Stimulated activated CD8-positive, alpha-beta memory T cell treated with anti-CD3 and anti-CD28 coated beads, Interleukin-2, amount 100 ng/mL, for 48 hours (primary cell): ENCODE results near the gene PPP2R5C.

ENCODE experiments used
- DNase-seq, 2 donors: peaks; one replicate each; pipeline ENCODE4 v3.0.0-alpha.2; 2020; ENCODE audit warnings: low read depth in 2 of 2

Gene PPP2R5C

DNA sequence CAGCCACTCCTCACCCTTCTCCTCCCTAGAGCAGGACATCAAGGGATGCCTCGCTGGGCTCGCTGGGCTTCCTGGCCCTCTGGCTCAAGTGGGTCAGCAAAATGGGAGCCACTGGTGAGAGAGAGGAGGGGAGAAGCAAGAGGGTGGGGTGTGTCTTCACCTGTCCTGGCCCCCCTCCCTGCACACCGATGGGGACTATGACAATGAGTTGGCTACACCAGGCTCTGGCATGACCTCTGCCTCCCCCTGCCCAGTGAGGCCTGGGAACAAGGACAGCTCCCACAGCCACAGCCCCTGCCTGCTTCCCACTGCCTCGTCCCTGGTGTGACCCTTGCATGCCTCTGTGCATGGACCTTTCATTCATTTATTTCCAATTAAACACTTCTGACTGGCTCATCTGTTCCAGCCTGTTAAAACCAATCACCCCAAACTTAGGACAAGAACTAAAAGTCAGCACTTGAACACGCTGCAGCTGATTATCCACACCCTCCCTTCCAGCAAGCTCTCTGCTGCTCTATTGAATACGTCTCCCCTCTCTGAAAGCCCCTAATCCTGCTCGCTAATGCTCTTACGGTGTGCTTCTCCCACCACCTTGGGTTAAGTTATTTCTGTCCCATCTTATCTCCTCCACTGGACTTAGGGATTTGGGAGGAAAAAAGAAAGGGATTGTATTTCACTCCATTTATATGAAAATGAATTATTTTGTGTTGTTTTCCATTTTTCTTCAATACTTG is 5.8 kb upstream of the PPP2R5C start:
- no peak for DNase-seq

DNA sequence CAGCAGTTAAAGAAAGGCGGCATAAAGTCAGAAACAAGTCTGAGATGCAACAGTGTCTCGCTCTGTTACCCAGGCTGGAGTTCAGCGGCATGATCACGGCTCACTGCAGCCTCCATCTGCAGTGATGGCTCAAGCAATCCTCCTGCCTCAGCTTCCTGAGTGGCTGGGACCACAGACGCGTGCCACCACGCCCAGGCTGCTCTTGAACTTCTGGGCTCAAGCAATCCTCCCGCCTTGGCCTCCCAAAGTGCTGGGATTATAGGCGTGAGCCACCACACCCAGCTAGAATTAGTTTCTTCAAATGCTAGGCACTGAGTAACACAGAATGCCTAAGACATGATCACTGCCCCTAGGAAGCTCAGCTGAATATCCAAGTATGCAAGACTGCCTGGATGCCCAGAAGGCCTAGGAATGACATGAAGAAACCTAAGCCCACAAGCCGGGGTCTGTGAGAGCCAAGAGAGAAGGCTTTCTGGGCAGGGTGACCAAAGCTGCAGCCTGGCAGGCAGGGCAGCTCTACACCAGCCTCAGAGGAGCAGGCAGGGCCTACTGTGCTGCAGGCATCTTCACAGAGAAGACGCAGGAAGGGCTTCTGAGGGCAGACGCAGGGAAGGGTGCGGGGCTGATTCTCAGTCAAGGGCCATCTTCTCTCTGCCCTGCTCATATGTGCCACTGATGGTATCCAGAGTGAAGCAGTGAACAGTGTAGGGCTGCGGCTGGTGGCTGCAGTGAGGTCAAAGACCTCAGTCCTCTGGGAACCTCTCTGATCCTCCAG is 4.3 kb upstream of the PPP2R5C start:
- DNase-seq: no peak

DNA sequence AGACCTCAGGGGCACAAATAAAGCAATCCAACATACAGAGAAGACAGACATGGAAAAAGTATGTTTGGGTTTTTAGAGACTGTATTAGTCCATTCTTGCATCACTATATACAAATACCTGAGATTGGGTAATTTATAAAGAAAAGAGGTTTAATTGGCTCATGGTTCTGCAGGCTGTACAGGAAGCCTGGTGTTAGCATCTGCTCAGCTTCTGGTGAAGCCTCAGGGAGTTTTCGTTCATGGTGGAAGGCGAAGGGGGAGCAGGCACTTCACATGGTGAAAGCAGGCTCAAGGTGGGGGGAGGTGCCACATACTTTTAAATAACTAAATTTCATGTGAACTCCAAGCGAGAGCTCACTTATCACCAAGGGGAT is 3.7 kb upstream of the PPP2R5C start:
- DNase-seq: no peak

DNA sequence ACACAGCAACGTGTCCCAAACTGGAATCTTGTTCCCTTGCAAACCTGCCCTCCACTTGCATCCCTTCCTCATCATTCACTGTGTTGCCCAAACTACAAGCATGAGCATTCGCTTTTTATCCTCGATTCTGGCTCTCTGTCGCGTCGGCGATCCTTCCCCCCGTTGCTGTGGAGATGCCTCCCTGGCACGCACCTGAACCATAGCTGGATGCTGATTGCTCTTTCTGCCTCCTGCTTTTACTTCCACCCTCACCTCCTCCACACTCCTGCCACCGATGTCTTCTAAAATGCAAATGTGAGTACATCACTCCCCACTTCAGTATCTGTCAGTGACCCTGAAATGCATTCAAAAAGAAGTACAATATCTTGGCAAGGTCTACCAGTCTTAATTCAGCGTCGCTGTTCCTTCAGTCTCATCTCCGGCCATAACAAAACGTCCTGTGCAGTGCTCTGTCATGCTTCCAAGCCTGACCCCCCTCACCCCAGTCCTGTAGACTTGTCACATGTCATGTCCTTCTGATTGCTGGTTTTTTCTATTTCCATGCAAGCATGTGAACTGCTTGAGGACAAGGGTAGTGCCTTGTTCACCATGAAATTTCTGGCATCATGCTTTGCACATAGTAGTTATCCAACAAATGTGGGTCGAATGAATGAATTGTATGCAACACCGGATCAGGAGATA is 2.5 kb upstream of the PPP2R5C start:
- DNase-seq: no peak

DNA sequence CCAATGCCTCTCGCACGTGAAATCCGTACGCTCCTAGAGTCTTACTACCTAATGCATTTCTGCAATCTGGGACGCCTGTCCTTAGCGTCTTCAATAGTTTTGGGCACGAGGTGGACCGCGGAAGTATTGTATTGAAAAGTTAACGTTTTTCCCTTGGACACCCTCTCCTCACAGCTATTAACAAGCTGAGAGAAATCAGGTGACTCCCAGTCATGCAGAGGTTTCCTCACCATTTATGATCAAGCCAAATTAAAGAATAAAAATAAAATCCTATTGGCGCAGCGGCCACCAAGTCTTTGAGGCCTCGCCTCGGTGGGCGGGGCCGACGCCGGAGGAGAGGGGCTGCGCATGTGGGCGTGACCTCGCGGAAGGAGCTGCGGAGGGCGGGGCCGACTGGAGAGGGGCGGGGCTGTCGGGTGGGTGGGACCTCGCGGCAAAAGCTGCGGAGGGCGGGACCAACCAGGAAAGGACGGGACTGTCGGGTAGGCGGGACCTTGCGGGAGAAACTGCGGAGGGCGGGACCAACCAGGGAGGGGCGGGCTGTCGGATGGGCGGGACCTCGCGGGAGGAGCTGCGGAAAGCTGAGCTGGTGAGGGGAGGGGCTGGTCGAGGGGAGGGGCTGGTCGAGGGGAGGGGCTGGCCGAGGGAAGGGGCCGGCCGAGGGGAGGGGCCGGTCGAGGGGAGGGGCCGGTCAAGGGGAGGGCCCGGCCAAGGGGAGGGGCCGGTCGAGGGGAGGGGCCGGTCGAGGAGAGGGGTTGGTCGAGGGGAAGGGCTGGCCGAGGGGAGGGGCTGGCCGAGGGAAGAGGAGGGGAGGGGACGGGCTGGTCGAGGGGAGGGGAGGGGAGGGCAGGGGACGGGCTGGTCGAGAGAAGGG is 1.1 kb upstream of the PPP2R5C start:
- DNase-seq: peak; percentile 90 to 96

DNA sequence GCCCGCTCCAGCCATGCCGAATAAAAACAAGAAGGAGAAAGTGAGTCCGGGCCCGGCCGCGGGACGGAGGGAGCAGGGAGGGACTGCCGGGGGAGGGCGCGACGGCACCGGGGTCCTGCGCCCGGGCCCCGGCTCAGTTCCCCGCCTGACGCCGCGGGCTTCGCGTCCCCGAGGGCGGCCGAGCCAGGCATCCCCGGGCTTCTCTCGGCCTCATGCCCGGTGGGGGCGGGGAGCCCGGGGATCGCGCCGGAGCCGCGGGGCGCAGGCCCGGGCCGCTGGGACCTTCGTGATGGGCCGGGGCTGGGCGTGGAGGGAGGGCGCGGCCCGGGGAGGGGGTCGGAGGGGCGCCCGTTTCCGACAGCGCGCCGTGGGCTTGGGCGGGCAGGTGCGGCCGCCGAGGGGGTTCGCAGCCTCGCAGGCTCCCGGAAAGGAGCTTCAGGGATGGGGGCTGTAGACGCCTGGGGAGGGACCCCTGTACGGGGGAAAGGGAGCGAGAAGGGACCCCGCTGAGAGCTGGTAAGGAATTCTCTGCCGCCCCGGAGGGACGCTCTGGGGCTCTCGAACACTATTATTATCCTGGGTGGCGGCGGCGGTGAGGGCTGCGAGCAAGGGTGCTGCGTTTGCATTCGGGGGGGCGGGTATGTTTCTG is 496 bp downstream of the PPP2R5C start:
- peak in 1 of 2 donors; percentile 23 for DNase-seq

DNA sequence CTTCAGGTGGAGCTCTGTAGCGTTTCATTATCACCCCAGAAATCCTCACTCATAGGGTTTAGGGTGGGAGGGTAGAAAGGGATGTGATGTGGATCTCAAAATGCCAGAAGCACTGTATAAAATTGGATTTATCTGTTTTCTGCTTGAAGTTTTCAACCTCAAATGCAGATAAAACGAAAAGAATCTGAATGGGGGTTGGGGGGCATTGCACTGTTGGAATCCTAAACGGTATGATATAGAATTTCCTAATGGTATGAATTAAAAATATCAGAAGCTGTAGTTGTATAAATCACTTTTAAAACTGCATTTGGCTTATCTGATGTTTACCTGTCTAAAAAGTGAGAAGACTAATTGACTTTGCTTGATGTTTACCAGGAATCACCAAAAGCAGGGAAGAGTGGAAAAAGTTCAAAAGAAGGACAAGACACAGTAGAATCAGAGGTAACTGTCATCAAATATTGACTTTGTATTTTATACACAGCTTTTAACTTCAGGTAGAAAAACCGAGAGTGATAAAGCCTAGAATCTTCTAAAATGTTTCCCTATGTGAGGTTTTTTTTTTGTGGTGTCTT is 1.1 kb downstream of the PPP2R5C start:
- no peak for DNase-seq

DNA sequence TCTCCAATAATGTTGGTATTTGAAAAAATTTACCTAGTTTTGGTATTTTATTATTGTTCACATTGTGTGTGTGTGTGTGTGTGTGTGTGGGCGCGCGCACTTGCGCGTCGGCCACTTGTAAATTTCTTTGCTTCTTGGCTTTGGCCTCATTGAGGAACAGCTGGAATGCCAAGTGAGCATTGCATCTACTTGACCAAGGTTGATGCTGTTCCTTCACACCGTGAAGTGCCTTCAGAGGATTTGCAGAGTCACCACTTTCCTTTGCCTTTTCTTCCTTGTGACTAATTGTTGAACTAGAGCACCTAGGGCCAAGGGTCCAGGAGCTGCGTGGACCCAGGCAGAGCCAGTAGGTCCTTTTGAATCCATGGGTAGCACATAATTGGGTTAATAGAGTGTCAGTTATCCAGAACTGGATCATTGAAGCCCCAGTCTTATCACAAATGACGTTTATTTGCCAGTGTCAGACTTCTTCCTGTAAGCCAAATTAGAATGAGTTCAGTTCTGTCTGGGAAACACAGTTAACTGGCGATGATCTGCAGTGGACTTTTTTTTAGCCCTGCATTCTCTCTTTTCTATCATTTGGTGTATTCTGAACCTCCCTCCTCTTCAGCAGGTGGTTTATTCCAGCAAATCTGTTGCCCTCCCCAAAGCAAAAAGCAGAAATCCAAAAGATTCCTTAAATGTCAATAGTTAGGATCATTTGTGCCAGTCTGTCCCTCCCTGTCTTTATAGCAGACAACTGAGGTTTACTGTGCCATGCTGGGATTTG is 2.6 kb downstream of the PPP2R5C start:
- DNase-seq: no peak

DNA sequence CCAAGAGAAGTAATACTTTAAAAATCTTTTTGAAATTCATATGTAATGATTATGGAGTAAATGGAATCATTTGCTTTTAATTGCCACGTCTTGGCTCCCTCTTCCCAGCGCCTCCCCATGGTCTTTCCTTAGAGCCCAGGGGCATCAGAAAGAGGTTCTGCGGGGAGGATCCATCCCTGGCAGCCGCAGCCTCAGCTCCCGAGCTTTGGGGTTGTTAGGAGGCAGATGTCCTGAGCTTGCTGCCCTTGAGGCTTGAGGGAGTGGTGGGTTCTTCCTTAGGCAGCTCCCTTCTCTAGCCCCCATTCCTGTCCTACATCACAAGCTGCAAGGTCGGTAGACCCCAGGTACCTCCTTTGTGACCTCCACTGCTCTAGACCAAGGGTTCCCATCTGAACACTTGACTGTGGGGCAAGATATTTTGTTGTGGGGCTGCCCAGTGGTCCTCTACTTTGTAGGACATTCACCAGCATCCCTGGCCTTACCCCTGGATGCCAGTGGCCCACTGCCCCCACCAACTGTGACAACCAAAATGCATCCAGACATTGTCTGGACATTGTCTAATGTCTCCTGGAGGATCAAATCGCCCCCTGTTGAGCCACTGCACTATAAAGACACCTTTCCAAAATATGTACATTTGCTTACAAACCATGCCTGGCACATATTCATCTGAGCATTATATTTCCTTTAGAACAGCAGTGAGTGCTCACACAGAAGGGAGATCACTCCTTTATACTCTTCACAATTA is 6.3 kb downstream of the PPP2R5C start:
- no peak for DNase-seq

DNA sequence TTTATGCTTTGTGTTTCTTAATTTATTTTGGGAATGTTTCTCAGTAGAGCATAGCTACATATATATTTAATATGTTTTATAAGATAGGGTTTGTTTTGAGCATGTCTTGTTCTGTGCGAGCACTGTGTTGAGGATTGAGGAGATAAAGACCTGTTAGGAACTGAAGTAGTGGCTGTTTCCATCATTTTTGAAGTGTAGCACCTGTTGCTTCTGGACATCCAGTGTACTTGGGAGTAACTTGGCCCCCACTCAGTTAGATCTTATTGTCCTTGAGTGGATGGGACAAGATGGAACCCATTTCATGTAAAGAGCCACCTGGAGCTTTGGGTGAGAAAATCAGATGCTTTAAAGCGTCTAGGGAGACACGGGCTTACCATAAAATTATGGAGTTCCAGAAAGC is 8.7 kb downstream of the PPP2R5C start:
- DNase-seq: no peak

DNA sequence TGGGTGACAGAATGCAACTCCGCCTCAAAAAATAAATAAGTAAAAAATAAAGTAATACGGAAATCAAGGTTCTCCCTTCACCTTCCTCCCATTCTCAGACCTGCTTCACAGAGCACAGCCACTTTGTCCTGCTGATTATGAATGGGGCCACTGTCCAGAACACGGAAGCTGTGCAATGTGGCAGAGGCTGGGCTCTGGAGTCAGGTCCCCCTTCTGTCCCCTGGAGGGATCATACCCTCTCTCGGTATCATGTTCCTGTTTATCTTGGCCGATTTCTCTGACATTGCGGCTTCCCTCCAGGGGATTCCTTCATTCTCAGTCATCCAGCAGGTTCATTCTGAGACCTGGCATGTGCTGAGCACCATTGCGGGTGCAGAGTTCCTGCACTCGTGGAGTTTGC is 11.3 kb downstream of the PPP2R5C start:
- no peak for DNase-seq

DNA sequence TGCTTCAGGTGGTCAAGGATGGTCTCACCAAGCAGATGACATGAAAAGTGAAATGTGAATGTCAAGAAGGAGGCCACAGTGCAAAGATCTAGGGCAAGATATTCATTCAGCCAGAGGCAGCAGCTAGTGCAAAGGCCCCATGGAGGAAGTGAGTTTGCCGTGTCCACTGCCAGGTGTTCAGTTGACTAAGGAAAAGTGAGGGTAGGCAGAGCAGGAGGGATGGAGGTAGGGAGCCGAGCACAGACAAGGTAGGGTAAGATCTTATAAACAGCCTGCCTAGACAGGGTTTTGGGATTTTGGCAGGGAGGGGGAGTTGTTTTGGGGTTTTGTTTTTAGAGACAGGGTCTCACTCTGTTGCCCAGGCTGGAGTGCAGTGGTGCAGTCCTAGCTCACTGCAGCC is 11.9 kb downstream of the PPP2R5C start:
- DNase-seq: no peak

DNA sequence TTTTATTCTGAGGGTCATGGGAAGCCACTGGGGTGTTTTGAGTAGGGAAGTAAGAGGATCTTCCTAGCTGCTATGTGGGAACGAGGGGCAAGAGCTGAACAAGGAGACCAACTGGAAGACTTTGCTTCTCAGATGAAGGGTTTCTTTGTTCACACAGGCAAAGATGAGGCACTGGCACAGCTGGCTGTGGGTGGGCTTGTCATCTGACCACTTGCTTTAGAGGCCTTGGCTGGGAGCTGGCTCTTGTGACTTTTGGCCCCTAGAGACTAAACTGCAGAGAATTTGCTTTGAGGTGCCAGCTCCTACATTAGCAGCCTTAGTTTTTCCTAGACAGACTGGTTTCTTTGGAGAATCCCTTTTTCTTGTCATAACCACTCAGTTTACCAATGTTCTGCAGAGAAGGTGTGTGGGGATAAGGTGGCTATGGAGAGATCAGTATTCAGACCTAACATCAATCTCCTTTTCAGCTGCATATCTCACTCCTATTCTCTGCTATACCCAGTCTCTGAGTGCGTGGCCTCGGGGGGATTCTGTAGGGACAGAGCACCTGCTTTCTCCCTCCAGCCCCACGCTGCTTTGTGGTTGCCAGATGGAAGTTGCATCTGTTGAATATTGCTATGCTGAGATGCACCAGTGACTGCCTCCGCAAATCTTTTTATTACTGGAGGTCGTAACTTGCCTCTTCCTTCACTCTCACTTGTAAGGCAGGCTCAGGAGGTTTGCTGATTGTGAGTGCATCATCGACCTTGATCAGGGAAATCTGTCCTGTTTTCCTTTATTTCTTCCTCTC is 12.7 kb downstream of the PPP2R5C start:
- no peak for DNase-seq

DNA sequence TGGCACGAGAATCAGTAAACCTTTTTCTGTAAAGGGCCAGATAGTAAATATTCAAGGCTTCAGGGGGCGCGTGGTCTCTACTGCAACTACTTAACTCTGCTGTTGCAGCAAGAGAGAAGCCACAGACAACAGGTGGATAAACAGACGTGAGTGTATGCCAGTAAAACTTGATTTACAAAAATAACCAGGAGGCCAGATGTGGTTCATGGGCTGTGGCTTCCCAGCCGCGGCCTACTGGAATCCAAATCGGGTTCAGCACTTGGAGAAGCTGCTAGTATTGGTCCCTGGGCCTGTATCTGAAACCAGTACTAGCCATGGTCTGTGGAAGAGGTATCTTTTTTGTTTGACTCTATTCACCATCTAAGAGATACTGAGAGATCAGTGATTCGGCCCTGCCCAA is 13.3 kb downstream of the PPP2R5C start:
- no peak for DNase-seq

DNA sequence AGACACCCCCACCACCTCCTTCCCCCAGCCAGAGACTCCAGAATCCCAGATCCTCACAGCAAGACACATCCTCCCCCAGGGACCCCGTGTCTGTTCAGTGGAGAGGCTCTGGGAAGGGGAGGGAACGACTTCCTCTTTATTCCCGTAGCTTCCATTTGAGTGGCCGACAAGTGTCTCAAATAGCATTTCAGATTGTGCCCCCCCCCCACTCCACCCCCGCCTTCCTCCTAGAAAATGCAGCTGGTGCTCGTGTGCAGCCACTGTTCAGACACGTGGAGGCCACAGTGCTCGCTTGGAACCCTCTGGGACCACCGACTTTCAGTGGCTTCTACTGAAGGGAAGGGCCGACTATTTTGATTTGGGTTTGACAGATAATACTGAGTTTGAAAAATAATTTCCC is 14.3 kb downstream of the PPP2R5C start:
- DNase-seq: no peak

DNA sequence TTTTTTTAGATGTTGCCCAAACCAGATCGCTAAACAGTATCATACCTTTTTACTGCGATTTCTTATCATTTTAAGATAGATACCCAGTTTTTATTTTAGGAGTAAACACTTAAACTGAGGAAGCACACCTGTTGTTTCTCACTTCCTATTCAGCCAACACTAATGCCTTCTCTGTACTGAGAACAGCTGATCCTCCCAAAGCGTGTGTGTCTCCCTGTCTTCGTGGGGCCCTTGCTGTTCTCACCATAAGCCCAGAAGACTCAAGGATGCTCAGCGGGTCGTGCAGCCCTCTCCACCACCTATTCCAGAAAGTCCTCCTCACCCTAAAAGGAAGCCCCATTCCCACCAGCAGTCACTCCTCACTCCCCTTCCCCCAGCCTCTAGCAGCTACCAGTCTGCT is 14.8 kb downstream of the PPP2R5C start:
- DNase-seq: no peak

DNA sequence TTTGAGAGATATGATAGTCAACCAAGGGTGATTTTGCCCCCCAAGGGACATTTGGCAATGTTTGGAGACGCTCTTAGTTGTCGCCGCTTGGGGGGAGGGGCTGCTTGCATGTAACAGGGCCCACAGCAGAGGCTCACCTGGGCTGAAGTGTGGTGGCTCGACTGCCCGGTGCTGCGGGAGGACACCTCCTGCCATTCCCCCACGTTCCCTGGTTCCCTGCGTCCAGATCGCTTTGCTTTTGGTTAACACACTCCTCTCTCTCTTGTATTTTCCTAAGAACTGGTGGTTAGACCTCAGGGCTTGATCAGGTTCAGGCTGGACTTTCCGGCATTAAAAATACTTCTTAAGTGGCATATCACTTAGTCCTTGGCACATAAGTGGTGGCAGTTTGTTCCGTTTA is 18.9 kb downstream of the PPP2R5C start:
- no peak for DNase-seq

DNA sequence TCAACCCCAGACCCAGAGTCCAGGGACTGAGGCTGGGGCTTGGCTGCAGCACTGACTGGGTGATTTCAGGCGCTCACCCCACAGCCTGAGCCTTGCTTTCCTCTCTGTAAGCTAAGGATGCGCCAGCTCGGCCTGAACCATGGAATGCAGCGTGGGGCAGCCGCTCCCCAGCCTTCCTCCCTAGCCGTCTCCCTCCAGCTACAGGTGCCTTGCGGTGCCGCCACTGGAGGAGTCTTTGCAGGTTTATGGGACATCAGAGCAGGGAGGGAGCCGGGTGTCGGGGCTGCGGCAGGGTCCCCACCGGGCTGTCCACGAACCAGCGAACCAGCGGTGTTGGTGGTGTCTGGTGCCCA is 19.4 kb downstream of the PPP2R5C start:
- DNase-seq: no peak
